AG09319 (cell line): ENCODE measurements around the gene ADAMTS19.

Experiments used
- DNase-seq: peaks from one replicate; pipeline ENCODE4 v3.0.0-alpha.2; 2010; ENCODE audit warnings: low read depth; ENCODE audit errors: extremely low read depth
- TF ChIP-seq, protein P1 (sequence below): IDR thresholded peaks from 2 replicates; pipeline ENCODE4 v1.5.1; 2011; ENCODE audit warnings: low read depth, mild to moderate bottlenecking, inconsistent platforms, low read length, moderate library complexity

ADAMTS19 gene

DNA sequence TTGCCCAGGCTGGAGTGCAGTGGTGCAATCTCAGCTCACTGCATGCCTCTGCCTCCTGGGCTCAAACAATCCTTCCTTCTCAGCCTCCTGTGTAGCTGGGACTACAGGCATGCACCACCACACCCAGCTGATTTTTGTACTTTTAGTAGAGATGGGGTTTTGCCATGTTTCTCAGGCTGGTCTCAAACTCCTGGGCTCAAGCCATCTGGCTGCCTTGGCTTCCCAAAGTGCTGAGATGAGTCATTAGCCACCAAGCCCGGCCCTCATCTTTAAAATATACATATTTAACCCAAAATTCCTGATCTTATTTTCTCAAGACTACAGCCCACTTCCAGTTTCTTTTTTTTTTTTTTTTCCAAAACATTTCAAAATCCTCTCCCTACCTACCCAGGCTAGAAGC lies 256.1 kb downstream of the ADAMTS19 start:
- TF ChIP-seq, protein P1, sequence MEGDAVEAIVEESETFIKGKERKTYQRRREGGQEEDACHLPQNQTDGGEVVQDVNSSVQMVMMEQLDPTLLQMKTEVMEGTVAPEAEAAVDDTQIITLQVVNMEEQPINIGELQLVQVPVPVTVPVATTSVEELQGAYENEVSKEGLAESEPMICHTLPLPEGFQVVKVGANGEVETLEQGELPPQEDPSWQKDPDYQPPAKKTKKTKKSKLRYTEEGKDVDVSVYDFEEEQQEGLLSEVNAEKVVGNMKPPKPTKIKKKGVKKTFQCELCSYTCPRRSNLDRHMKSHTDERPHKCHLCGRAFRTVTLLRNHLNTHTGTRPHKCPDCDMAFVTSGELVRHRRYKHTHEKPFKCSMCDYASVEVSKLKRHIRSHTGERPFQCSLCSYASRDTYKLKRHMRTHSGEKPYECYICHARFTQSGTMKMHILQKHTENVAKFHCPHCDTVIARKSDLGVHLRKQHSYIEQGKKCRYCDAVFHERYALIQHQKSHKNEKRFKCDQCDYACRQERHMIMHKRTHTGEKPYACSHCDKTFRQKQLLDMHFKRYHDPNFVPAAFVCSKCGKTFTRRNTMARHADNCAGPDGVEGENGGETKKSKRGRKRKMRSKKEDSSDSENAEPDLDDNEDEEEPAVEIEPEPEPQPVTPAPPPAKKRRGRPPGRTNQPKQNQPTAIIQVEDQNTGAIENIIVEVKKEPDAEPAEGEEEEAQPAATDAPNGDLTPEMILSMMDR: no peak
- DNase-seq: no peak

DNA sequence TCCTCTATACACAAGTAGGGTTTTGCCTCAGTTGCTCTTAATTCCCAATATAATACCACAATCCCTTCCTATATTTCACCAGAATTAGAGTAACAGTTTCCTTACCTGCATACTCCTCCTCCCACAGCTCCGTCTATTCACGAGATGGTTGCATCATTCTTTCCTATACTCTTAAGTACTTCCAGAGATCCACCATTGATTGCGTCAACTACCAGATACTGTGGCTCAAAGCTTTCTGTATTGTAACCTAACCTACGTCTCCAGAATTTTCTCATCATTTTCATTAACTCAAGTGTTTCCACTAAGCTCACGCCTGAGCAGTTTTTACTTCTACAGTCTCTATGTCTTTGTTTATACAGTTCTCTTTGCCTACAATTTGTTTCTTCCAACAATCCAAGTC lies 256.6 kb downstream of the ADAMTS19 start:
- DNase-seq: no peak
- TF ChIP-seq, protein P1: no peak

DNA sequence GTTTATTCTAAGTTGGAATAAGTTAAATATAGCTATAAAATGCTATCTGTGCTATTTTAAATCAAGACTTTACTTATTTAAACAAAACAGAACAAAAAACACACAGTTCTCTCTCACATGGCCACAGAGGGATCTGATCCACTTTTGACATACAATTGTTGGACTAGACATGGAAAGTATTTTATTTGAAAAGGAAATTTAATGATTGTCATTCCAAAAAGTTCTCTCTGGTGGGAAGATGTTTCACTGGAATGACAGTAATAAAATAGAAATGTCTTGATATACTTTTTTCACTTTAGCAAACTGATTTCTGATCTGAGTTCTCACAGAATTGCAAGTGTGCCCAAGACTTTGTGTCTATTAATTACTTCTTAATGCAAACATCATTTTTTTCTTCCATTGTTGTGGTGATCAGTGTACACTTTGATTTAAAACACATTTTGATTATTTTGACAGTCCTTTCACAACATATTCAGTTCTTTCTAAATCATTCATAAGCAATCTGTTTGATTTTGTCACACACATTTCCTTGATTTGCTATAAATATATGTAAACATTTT lies 257.7 kb downstream of the ADAMTS19 start:
- DNase-seq: no peak
- TF ChIP-seq, protein P1: no peak

DNA sequence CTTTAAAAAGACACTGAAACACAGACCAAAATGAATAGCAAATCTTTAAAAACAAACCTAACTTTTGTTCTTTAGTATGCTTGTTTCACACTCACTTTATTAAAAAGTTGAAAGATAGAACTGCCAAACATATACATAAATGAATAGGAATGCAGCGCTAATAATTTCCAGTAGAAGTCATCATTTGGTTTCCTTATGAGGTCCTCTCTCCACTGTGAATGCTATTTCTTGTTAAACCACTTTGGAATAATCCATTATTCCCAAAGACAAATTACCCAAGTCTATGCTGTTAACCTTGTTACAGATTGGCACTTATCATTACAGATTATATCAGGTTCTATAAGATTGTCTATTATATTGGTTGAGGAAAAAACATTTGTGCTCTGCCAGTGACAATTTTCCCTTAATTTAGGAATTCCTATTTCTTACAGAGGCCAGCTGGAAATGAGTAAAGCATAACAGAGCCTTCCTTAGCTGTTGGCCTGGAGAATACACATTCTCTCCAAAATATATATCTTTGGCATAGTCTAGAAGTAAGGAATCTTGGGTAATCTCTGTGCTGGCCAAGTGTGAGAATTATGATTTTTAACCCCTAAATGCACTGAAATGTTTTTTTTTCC lies 258.5 kb downstream of the ADAMTS19 start:
- TF ChIP-seq, protein P1: no peak
- no peak for DNase-seq

DNA sequence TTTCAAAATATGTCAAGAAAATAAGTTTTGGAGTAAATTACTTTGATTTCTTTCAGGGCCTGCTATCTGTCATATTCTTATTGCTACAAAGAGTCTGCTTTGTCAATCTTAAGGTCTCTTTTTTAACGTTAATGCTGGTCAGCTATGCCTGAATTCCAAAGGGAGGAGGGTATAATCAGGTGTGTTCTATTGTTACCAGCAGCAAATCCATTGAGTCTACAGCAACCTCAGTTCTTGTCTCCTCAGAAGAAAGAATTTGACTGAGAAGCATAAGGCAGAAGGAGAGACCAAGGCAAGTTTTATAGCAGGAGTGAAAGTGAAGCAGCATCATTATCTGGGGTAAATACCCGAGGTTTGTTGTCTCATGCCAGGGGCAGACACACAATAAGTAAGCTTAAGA lies 264.1 kb downstream of the ADAMTS19 start:
- DNase-seq: no peak
- TF ChIP-seq, protein P1: no peak

DNA sequence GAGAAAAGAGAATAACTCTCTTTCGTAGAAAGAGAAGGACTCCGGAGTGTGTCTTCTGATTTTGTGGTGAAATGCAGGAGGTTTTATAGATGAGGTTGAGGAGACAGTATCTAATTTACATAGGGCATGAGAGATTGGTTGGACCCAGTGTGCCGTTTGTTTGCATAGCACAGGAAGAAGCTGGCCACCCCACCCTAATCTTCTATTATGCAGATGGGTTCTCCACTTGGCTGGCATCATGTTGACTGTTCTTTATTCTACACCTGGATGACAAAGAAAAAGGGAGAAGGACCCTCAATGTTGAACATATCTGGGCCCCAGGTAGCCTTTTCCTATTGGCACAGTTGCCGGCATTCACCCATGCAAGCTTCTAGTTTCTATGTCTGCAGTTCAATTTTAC lies 264.5 kb downstream of the ADAMTS19 start:
- TF ChIP-seq, protein P1: no peak
- no peak for DNase-seq

DNA sequence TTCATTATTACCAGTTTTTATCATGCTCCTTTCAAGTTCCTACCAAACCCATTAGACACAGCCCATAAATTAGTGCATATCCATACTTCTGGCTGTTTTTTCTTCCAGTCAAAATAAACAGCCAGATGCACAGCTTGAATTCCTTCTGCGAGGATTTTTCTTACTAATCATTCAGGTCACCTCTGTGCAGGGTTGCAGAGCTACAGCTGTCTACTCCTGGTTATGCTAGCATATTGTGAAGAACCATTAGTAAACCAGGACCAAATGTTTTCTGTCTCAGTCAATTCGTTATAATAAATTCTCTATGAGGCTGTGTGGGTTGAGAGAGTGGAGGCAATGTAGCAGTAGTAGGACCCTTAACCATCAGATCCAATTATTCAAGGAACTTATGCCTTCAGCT lies 279.7 kb downstream of the ADAMTS19 start:
- TF ChIP-seq, protein P1: no peak
- no peak for DNase-seq
